SHP77 (cell line): Measurements from ENCODE around the gene ATP8A2.
"Not testable (repeated sequence)": the region's sequence is repeated elsewhere in the genome, so short reads cannot be mapped to it uniquely, and the experiment has no call there.

Source experiments
- DNase-seq, 2 experiments: peaks; one replicate each; lab custom pipeline; 2025; lab: John Stamatoyannopoulos, UW

Gene ATP8A2

GRCh38 chr13:25463496-25463895 lies 91.7 kb downstream of the ATP8A2 start:
- no peak for DNase-seq

GRCh38 chr13:25466880-25467279 lies 95.1 kb downstream of the ATP8A2 start:
- DNase-seq: no peak

- no peak for DNase-seq
These were observed 96.8 kb downstream of the ATP8A2 start for GRCh38 chr13:25468325-25469168.

- no peak for DNase-seq
These were observed 97.4 kb downstream of the ATP8A2 start for GRCh38 chr13:25469169-25469525.

DNA sequence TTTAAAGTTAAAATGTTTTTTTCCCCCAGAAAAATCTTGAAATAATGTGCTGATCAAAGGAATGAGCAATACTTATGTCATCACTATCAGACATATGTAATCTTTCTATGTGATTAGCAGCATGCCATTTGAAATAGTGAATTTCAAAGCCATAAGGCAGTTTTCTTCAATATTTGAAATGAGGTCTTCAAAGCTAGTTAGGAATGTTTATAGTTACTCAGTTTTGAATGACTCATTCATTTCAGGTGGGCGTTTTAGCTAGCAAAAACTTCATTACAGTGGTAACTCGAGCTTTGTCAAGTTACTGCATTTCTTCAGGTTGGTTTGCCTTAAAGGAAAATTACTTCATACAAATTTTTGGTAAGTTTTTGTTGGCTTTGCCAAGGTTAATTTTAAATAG lies 102.1 kb downstream of the ATP8A2 start:
- DNase-seq: no peak

DNA sequence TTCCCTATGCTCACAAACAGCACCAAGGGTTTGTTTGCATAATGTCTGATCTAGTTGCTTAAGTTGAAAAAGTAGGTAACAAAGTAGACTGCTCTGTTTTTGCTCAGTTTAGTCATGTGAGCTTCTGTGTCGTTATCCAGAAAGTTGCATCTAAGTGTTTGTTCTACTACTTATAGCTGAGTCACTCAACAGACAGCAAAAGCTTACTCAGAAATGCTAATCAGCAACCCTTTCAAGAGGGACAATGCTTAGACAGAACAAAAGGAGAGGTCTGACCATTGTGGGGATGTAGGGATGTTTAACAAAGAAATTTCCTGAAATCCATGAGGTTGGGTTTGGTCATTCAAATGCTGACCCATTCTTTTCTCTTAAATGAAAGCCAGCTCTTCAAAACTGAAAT lies 106.4 kb downstream of the ATP8A2 start:
- DNase-seq: no peak

DNA sequence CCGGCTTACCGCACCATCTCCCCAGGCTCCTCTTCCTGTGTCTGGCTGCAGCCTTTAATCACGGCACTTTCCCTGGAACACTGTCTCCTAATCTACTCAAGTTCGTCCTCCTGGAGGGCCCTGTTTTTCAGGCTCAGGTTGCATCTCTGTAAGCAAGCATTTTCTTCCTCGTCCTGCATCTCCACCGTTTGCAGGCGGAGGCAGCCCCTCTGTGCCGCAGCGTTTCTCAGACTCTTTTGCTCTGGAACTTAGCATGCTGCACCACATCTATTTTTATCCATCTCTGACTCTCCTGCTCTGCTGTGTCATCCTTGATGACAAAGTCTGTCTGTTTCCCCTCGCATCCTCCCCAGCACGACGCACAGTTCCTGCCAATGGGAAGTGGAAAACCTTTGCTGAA lies 117.5 kb downstream of the ATP8A2 start:
- no peak for DNase-seq

DNA sequence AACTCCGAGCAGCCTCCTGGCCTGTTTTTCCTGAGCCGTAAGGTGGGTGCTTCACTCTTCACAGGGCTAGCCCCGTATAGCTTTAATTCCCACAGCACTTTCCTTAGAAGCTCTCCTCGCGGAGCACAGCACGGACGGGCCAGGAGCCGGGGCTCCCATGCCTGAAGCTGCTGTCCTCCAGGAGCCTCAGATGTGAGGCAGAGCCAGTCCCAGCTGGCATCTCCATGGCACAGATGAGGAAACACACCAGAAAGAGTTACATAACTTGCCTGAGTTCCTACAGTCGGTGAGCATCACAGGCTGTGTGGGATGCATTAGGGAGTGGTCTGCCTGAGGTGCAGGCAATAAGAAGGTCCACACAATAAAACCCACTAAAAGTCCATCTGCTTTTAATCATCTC lies 118.5 kb downstream of the ATP8A2 start:
- no peak for DNase-seq

GRCh38 chr13:25493931-25494640 lies 122.3 kb downstream of the ATP8A2 start:
- no peak for DNase-seq

- DNase-seq: no peak
These were observed 123.1 kb downstream of the ATP8A2 start for GRCh38 chr13:25494698-25495411.

DNA sequence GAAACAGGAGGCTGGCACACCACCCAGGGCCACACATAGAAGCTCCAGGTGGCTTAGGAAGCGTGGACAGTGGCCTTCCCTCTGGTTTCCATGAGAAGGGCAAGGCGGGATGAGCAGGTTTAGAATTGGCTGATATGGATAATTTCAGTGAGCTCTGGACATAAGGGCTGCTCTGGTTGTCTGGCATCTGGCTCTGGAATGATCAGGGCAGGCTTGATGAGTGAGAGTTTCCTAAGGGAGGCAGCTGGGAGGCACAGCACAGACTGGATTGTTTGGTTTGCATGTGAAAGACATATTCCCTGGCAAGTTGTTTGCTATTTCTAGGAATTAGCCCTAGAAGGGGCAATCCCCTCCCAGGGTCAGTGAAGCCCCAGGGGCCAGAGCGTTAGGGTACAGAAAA lies 129.5 kb downstream of the ATP8A2 start:
- DNase-seq: no peak

DNA sequence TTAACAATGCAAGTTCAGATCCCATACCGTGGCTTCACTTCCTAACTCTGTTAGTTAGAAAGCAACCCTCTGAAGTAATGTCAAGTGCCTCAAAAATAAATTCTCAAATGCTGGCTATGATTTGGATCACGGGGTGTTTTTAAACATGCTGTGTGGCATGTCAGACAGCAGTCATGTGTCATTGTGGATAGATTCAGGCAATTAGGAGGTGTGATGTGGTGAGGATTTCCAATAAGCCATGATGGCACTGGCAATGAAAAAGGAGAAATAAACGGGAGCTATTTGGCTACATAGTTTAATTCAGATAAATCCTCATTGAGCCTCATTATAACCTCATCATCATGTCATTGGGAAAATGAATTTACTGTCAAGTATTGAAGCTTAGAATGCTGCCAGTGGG lies 130.3 kb downstream of the ATP8A2 start:
- DNase-seq: no peak

DNA sequence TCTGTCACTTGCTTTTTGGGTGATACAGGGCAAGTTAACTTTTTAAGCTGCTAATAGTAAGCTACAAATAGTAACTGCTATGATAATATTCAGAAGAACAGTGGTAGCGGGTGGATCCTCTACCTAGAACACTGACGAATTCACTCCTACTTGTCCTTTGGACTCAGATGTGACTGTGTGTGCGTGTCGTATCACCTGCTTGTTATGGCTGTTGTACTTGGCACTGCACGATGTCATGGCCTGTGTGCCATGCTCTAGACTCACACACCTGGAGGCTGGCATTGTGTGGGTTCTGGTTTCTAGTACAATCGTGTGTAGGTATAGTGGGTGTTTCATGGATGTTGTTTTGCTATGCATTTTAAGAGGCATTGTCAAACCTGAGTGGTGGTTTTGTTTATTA lies 130.8 kb downstream of the ATP8A2 start:
- DNase-seq: no peak

- DNase-seq: no peak
These were observed 132.1 kb downstream of the ATP8A2 start for GRCh38 chr13:25503856-25504255.

DNA sequence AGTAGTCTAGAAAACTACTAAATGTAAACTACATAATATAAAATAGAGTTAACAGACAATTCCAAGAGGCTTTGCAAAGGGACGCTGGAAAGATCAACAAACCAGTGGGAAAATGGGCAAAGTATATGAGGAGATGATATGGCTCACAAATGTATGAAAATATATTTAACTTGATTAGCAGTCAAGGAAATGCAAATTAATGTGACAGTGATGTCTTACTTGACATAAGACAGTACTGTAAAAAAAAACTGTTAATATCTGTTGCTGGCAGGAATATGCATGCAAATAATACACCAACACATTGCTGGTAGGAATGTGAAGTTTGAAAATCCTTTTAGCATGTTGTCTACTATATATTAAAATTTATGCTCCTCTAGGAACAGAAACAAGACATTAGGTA lies 136.1 kb downstream of the ATP8A2 start:
- DNase-seq: no peak

DNA sequence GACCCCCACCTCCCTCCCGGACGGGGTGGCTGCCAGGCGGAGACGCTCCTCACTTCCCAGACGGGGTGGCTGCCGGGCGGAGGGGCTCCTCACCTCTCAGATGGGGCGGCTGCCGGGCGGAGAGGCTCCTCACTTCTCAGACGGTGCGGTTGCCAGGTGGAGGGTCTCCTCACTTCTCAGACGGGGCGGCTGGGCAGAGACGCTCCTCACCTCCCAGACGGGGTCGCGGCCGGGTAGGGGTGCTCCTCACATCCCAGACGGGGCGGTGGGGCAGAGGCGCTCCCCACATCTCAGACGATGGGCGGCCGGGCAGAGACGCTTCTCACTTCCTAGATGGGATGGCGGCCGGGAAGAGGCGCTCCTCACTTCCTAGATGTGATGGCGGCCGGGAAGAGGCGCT lies 141.3 kb downstream of the ATP8A2 start:
- not testable (repeated sequence) for DNase-seq

DNA sequence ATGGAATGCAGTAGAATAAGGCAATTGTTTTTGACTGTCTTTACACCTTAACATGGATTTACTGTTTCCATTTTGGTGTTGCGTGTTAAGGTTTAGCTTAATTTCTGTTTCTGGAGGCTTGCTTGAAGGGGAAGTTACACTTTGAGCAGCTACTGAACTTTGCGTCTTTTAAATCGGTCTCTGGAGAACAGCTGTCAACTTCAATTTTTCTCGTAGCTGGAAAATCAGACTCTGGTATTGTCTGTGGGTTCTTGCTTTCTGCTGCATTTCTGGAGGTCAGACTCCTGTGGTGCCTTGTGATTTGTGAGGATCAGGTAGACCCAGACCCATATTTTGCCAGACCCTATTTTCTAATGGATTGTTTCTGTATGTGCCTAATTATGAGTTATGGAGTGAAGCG lies 146.7 kb downstream of the ATP8A2 start:
- DNase-seq: no peak

GRCh38 chr13:25525884-25526283 lies 154.1 kb downstream of the ATP8A2 start:
- no peak for DNase-seq

DNA sequence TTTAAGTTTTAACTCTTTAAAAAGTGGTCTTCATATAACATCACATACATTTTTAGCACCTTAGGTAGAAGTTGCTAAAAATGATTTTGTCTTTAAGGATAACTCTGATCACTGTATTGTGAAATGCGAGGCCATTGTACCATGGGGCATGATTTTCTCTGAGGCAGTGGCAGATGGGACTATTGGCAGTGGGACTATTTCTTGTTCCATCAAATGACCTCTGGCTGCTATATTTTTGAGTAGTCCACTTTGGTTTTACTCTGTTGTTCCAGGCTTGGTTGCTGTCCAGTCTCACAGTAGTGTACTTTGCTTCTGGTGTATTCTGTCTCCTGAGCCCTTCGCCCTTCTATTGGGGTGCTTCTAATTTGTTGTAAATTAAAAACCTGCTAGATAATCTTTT lies 156.5 kb downstream of the ATP8A2 start:
- DNase-seq: no peak

GRCh38 chr13:25529425-25529824 lies 157.7 kb downstream of the ATP8A2 start:
- no peak for DNase-seq

GRCh38 chr13:25538276-25538675 lies 166.5 kb downstream of the ATP8A2 start:
- DNase-seq: no peak

DNA sequence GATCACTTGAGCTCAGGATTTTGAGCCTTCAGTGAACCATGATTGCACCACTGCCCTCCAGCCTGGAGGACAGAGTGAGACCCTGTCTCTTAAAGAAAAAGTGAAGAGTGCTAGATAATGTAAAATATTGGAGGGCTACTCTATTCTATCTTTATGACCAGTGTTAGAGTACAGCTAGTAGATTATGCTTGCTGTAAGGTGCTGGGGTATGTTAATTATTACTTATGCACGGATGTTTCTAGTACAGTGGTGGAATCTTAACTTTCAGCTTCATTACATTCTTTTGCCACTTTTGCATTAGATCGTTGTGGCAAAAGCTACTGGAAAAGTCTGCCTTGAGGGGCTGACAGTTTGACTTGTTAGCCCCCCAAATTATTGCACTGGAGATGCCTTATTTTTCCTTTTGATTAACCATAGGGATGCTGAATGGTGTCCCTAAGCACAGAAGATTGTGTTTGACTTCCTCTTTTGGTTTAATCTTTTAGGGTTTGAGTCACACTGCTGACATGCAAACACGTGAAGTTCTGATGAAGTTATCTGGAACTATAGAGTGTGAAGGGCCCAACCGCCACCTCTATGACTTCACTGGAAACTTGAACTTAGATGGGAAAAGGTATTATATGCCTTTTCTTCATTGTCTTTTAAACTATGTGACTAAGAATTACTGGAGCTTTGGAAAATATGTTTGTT lies 169.8 kb downstream of the ATP8A2 start:
- no peak for DNase-seq
